Kidney glomerular epithelial cell (primary cell): ENCODE data around the gene EFCAB11.

Experiments
- DNase-seq: peaks from one replicate; lab custom pipeline; 2025; lab: John Stamatoyannopoulos, UW

Gene EFCAB11

GRCh38 chr14:89954070-89955021 is at the start of gene EFCAB11:
EFCAB11 (minus strand) TSS chr14:89954730; CDS start chr14:89954660, 70 bp downstream.
- peak; percentile 99 for DNase-seq

- DNase-seq = no peak
These were observed 49.2 kb upstream of the EFCAB11 start for GRCh38 chr14:90003526-90004307.

GRCh38 chr14:90000935-90001334 is 46.4 kb upstream of the EFCAB11 start:
- no peak for DNase-seq

- DNase-seq = no peak
These were observed 42.4 kb upstream of the EFCAB11 start for GRCh38 chr14:89996963-89997362.

GRCh38 chr14:89992273-89992672 is 37.7 kb upstream of the EFCAB11 start:
- no peak for DNase-seq

- no peak for DNase-seq
These were observed 36.2 kb upstream of the EFCAB11 start for GRCh38 chr14:89990623-89991275.

- no peak for DNase-seq
These were observed 35.7 kb upstream of the EFCAB11 start for GRCh38 chr14:89990218-89990617.

- DNase-seq = no peak
These were observed 34.3 kb upstream of the EFCAB11 start for GRCh38 chr14:89988787-89989186.

GRCh38 chr14:89987161-89987475 is 32.6 kb upstream of the EFCAB11 start:
- DNase-seq = no peak

GRCh38 chr14:89986462-89987160 is 32.1 kb upstream of the EFCAB11 start:
- DNase-seq = no peak

- no peak for DNase-seq
These were observed 28.8 kb upstream of the EFCAB11 start for GRCh38 chr14:89983375-89983774.

- no peak for DNase-seq
These were observed 24.1 kb upstream of the EFCAB11 start for GRCh38 chr14:89978656-89979055.

GRCh38 chr14:89977668-89978067 is 23.1 kb upstream of the EFCAB11 start:
- DNase-seq = no peak

GRCh38 chr14:89973234-89973823 is 18.8 kb upstream of the EFCAB11 start:
- DNase-seq = peak; percentile 63

- no peak for DNase-seq
These were observed 11.3 kb upstream of the EFCAB11 start for GRCh38 chr14:89965839-89966238.

- no peak for DNase-seq
These were observed 8.9 kb upstream of the EFCAB11 start for GRCh38 chr14:89963288-89963978.

- no peak for DNase-seq
These were observed 6.4 kb upstream of the EFCAB11 start for GRCh38 chr14:89960914-89961313.

GRCh38 chr14:89959853-89960445 is 5.4 kb upstream of the EFCAB11 start:
- DNase-seq = no peak

- DNase-seq = no peak
These were observed 4.4 kb upstream of the EFCAB11 start for GRCh38 chr14:89958966-89959365.

GRCh38 chr14:89957791-89958190 is 3.3 kb upstream of the EFCAB11 start:
- DNase-seq = no peak

- DNase-seq = no peak
These were observed 2.8 kb upstream of the EFCAB11 start for GRCh38 chr14:89957376-89957775.
